Suppressor macrophage (primary cell): ENCODE data around the gene MAST3.
"Not testable (repeated sequence)": the region's sequence is repeated elsewhere in the genome, so short reads cannot be mapped to it uniquely, and the experiment has no call there.

Source experiments
- DNase-seq, 4 experiments: peaks; one replicate each; pipeline ENCODE4 v3.0.0-alpha.2; 2020 to 2022

MAST3 gene

GRCh38 chr19:18137657-18138339 lies 40.2 kb downstream of the MAST3 start:
- peak; percentile 25 to 68 (median 60) for DNase-seq

- no peak for DNase-seq
Measured at GRCh38 chr19:18140473-18140872, 42.9 kb downstream of the MAST3 start.

GRCh38 chr19:18141031-18141430 lies 43.5 kb downstream of the MAST3 start:
- DNase-seq: peak in 2 of 4 experiments; percentile 34 to 41

- DNase-seq: no peak
Measured at GRCh38 chr19:18143902-18144301, 46.3 kb downstream of the MAST3 start.

GRCh38 chr19:18144361-18144760 lies 46.8 kb downstream of the MAST3 start:
- no peak for DNase-seq

GRCh38 chr19:18144906-18145305 lies 47.3 kb downstream of the MAST3 start:
- DNase-seq: no peak

GRCh38 chr19:18145391-18145999 lies 47.9 kb downstream of the MAST3 start:
- no peak for DNase-seq

GRCh38 chr19:18147396-18147795 lies 49.8 kb downstream of the MAST3 start:
- DNase-seq: no peak

GRCh38 chr19:18149596-18149975 lies 52.0 kb downstream of the MAST3 start:
- DNase-seq: no peak

- no peak for DNase-seq
Measured at GRCh38 chr19:18150776-18151624, 53.4 kb downstream of the MAST3 start.

GRCh38 chr19:18152442-18152816 lies 54.9 kb downstream of the MAST3 start:
- DNase-seq: peak; percentile 100

- peak; percentile 100 for DNase-seq
Measured at GRCh38 chr19:18152817-18153555, 55.4 kb downstream of the MAST3 start, which contains the start of gene PIK3R2. Gene PIK3R2, plus strand, starts transcription at chr19:18153163. Its CDS starts 2,717 bp downstream, at chr19:18155880.

GRCh38 chr19:18153556-18154134 lies 56.1 kb downstream of the MAST3 start:
- DNase-seq: no peak

GRCh38 chr19:18155095-18156087 lies 57.8 kb downstream of the MAST3 start:
- no peak for DNase-seq

- DNase-seq: no peak
Measured at GRCh38 chr19:18156268-18156667, 58.7 kb downstream of the MAST3 start.

GRCh38 chr19:18156841-18157464 lies 59.4 kb downstream of the MAST3 start:
- DNase-seq: peak; percentile 30 to 51 (median 37)

- peak in 1 of 4 experiments; percentile 1 for DNase-seq
Measured at GRCh38 chr19:18157465-18158063, 60.0 kb downstream of the MAST3 start.

- DNase-seq: no peak
Measured at GRCh38 chr19:18158467-18158866, 60.9 kb downstream of the MAST3 start.

GRCh38 chr19:18159059-18159616 lies 61.6 kb downstream of the MAST3 start:
- not testable (repeated sequence) for DNase-seq

GRCh38 chr19:18159810-18160209 lies 62.2 kb downstream of the MAST3 start:
- DNase-seq: no peak
